ENCODE results near the gene RTL1.

DNA sequence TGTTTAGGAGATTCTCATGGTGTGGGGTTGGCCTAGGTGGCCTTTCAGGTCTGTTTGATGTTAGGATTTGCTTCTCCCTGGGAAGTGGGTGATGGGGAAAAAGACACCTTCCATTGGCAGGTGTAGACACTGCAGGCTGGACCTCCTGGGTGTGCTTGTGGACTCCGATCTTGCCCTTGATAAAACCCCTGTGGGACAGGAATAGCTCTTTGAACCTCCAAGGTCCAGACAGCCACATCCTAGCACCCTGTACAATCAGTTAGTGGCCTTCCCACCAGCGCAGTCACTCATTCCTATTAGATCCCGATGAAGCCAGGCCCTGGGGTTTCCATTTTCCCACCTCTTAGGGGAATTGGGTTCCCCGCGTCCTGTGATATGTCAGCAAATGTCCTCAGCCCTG is 49.1 kb downstream of the RTL1 start:
- TF ChIP-seq, protein P1, sequence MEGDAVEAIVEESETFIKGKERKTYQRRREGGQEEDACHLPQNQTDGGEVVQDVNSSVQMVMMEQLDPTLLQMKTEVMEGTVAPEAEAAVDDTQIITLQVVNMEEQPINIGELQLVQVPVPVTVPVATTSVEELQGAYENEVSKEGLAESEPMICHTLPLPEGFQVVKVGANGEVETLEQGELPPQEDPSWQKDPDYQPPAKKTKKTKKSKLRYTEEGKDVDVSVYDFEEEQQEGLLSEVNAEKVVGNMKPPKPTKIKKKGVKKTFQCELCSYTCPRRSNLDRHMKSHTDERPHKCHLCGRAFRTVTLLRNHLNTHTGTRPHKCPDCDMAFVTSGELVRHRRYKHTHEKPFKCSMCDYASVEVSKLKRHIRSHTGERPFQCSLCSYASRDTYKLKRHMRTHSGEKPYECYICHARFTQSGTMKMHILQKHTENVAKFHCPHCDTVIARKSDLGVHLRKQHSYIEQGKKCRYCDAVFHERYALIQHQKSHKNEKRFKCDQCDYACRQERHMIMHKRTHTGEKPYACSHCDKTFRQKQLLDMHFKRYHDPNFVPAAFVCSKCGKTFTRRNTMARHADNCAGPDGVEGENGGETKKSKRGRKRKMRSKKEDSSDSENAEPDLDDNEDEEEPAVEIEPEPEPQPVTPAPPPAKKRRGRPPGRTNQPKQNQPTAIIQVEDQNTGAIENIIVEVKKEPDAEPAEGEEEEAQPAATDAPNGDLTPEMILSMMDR (IDR thresholded peaks at IDR 0.05 in 2 of 3, conservative IDR thresholded peaks at IDR 0.05 in 1 of 3; ENCODE audit: control insufficient read depth in 2 of 3, extremely low read depth in 1 of 3, insufficient read depth in 1 of 3, low read depth in 3 of 3, low read length in 3 of 3) = no peak
- TF ChIP-seq CREM (IDR thresholded peaks at IDR 0.05; ENCODE audit: low read depth) (no peak), POLR2A (IDR thresholded peaks at IDR 0.05; ENCODE audit: low read depth, low read length) (no peak), IKZF2 (IDR thresholded peaks at IDR 0.05) (no peak), EZH2 (IDR thresholded peaks at IDR 0.05; ENCODE audit: borderline replicate concordance, control insufficient read depth, low read depth, low read length) (no peak), MAX (IDR thresholded peaks at IDR 0.05; ENCODE audit: low read depth, low read length) (no peak), BACH1 (IDR thresholded peaks at IDR 0.05; ENCODE audit: borderline replicate concordance) (no peak)
- TF ChIP-seq, protein P2, sequence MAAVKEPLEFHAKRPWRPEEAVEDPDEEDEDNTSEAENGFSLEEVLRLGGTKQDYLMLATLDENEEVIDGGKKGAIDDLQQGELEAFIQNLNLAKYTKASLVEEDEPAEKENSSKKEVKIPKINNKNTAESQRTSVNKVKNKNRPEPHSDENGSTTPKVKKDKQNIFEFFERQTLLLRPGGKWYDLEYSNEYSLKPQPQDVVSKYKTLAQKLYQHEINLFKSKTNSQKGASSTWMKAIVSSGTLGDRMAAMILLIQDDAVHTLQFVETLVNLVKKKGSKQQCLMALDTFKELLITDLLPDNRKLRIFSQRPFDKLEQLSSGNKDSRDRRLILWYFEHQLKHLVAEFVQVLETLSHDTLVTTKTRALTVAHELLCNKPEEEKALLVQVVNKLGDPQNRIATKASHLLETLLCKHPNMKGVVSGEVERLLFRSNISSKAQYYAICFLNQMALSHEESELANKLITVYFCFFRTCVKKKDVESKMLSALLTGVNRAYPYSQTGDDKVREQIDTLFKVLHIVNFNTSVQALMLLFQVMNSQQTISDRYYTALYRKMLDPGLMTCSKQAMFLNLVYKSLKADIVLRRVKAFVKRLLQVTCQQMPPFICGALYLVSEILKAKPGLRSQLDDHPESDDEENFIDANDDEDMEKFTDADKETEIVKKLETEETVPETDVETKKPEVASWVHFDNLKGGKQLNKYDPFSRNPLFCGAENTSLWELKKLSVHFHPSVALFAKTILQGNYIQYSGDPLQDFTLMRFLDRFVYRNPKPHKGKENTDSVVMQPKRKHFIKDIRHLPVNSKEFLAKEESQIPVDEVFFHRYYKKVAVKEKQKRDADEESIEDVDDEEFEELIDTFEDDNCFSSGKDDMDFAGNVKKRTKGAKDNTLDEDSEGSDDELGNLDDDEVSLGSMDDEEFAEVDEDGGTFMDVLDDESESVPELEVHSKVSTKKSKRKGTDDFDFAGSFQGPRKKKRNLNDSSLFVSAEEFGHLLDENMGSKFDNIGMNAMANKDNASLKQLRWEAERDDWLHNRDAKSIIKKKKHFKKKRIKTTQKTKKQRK (IDR thresholded peaks at IDR 0.05; ENCODE audit: low read depth, low read length) = no peak

All from GM12878 (cell line).